Fibroblast of peridontal ligament (primary cell): ENCODE data around the gene TCP11L1.
"Not testable (repeated sequence)": the region's sequence is repeated elsewhere in the genome, so short reads cannot be mapped to it uniquely, and the experiment has no call there.

Experiments used
- DNase-seq: peaks from one replicate; pipeline ENCODE4 v3.0.0-alpha.2; 2010; ENCODE audit errors: extremely low read depth

The TCP11L1 gene

GRCh38 chr11:33065445-33066178, 26.2 kb downstream of the TCP11L1 start:
- DNase-seq = peak; percentile 57

DNA sequence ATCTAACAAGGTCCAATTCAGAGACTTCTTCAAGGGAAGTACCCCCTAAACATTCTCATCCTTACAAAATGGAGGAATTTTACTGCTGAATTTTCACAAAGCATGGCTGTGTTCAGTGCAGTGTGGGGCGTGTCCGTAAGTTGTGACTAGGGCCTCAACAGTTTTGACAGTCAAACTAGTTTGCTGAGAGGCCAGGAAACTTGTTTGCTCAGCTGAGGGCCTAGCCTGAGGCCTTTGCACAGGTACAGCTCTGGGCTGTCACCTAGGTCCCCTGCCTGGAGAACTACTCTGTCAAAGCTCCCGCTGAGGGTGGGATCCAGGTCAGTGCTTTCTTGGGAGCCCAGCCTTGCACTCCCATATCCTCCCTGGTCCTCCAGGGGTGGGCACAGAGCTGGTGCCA, 27.9 kb downstream of the TCP11L1 start:
- no peak for DNase-seq

GRCh38 chr11:33068611-33069340, 29.4 kb downstream of the TCP11L1 start:
- DNase-seq = no peak

DNA sequence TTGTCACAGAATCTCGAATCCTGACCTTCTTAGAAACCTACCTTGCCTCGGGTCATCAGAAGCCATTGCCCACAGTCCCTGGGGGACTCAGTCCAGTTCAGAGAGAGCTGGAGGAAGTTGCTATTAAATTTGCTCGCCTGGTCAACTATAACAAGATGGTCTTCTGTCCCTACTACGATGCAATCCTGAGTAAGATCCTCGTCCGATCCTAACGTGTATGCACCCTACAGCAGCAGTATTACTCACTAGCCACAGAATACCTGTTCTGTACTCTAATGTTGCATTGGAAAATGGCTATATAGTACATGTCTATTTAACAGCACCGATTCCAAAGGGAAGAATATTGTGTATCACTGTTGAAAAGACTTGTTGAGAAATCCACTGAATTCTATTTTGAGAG, 33.1 kb downstream of the TCP11L1 start:
- no peak for DNase-seq

DNA sequence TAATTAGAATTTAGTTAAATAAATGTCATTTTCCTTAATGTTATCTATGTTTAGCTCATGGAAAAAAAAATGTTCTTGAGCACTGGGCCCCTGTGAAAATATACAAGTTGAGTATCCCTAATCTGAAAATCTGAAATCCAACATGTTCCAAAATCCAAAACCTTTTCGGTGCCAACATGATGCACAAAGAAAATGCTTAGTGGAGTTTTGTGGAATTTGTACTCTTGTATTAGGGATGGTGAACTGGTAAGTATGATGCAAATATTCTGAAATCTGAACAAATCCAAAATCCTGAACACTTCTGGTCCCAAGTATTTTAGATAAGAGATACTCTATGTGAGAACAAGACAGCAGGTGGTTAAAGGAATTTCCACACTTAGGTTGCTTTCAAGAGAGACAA, 44.5 kb downstream of the TCP11L1 start:
- no peak for DNase-seq

- DNase-seq = no peak
Observed at GRCh38 chr11:33086017-33086416, 46.6 kb downstream of the TCP11L1 start.

GRCh38 chr11:33089776-33090175, 50.4 kb downstream of the TCP11L1 start:
- no peak for DNase-seq

GRCh38 chr11:33094157-33094556, 54.8 kb downstream of the TCP11L1 start:
- DNase-seq = no peak

DNA sequence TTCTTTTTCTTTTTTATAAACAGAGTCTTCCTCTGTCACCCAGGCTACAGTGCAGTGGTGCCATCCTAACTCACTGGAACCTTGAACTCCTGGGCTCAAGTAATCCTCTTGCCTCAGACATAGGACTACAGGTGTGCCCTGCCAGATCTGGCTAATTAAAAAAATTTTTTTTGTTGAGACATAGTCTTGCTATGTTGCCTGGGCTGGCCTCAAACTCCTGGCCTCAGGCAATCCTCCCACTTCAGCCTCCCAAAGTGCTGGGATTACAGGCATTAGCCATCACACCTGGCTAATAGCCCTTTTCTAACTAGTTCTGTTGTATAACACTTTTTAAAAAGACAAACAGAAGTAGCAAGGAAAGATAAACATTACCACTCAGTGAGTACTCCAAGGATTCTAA, 64.5 kb downstream of the TCP11L1 start:
- DNase-seq = no peak

- DNase-seq = no peak
Observed at GRCh38 chr11:33109294-33109895, 70.0 kb downstream of the TCP11L1 start.

DNA sequence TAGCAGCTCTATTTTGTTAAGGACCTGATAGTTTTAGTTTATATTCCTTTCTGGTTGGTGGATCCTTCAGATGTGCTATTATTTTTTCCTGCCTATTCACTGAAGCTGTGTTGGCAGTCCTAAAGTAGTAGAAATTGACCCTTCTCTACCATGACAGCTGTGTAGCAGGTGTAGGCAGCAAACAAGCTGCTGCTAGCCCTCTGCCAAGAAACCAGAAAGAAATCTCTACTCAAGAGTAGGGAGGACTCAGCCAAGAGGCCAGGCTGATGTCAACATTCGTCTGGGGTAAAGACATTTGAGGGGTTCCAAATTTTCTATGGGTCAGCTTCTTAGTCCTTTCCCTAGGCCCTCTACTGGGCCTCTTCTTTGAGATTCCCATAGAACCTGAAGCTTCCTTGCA, 70.7 kb downstream of the TCP11L1 start:
- no peak for DNase-seq

DNA sequence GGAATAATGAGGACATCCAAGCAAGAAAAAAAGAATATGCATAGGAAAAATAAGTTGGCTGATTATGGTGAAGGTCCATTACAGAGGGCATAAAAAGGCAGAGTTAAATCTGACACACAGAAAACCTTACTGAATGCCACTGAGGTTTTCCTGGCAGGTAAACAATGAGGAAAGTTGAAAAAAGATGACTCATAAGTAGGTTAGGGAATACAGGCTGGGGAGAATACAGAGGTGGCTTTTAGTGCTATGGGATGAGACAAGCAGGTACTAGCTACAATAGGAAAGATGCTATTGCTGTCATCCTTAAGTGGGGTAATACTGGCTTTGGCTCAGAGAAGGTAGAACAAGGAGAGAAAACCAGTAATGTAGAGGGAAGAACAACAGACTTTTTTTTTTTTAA, 77.2 kb downstream of the TCP11L1 start:
- DNase-seq = no peak

DNA sequence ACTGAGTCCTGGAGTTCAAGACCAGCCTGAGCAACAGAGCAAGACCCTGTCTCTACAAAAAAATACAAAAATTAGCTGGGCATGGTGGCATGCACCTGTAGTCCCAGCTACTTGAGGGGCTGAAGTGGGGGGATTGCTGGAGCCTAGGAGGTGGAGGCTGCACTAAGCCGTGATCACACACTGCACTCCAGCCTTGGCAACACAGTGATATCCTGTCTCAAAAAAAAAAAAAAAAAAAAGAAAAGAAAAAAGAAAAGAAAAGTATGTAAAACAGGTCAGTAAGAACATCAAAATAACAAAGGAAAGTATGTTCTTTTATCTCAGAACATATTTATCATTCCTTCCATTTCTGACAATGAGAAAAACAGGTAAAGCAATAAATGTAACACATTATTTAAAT, 83.3 kb downstream of the TCP11L1 start:
- DNase-seq = not testable (repeated sequence)
